H1 (cell line): ENCODE results near the gene ENTREP1. TPM values are rescaled to one million over a fixed set of nuclear protein-coding genes. Genes with fewer than 3 reads are reported as not detected.

Source experiments
- CREB1 ChIP-seq: IDR thresholded peaks from 2 replicates; pipeline ENCODE4 v1.6.1; 2012; ENCODE audit warnings: inconsistent platforms
- FOSL1 ChIP-seq: IDR thresholded peaks from 2 replicates; pipeline ENCODE4 v1.6.1; 2011; ENCODE audit warnings: mild to moderate bottlenecking, low read depth, low read length, moderate library complexity; ENCODE audit not compliant: insufficient read depth
- KDM5A ChIP-seq: fragments of 200-600 bp; IDR thresholded peaks from 2 replicates; pipeline ENCODE4 v1.7.1; 2012; ENCODE audit warnings: mild to moderate bottlenecking, low read length, inconsistent platforms, mixed read lengths
- MAX ChIP-seq: IDR thresholded peaks from 2 replicates; pipeline ENCODE4 v1.6.1; 2012; ENCODE audit warnings: inconsistent platforms
- NANOG ChIP-seq: IDR thresholded peaks from 2 replicates; pipeline ENCODE4 v1.6.1; 2011; ENCODE audit warnings: low read length, low read depth, mild to moderate bottlenecking, inconsistent platforms; ENCODE audit not compliant: insufficient read depth, poor library complexity, severe bottlenecking
- RAD21 ChIP-seq, 2 experiments: IDR thresholded peaks in 1 of 2; conservative IDR thresholded peaks in 1 of 2; 2 replicates each; pipeline ENCODE4 v1.6.1; 2011; ENCODE audit warnings: low read depth in 2 of 2, low read length in 2 of 2, improper control_type of control experiment in 1 of 2, inconsistent platforms in 1 of 2, mild to moderate bottlenecking in 1 of 2, moderate library complexity in 1 of 2
- SIN3A ChIP-seq, 2 experiments: IDR thresholded peaks in 1 of 2; conservative IDR thresholded peaks in 1 of 2; 2 replicates each; pipeline ENCODE4 v1.6.1; 2011 to 2012; ENCODE audit warnings: low read length in 2 of 2, improper control_type of control experiment in 1 of 2, low read depth in 1 of 2, mild to moderate bottlenecking in 1 of 2
- ZNF274 ChIP-seq: IDR thresholded peaks from 2 replicates; pipeline ENCODE4 v1.7.0; 2012; ENCODE audit warnings: low read length, borderline replicate concordance; ENCODE audit errors: extremely low read depth
- polyA plus RNA-seq, 7 experiments: library from polyadenylated mRNA; depleted of rRNA in 3 of 7; stranded (reverse) in 5 of 7; unstranded in 2 of 7; fragments of >200 nt in 5 of 7; fragments of 200-250 nt in 2 of 7; gene quantifications; 1 replicate in 5 of 7; 2 replicates in 1 of 7; 4 replicates in 1 of 7; pipeline versions ENCODE4 v1.2.1 to v1.2.3, GENCODE V29; 2011 to 2013; ENCODE audit warnings: missing spikeins in 2 of 7, mixed read lengths in 2 of 7
- total RNA-seq: library from RNA; stranded (reverse); fragmentation: NEBNext Ultra II Directional; extraction: Animal tissue kit (Norgen Biotek cat#: 25700); gene quantifications from 2 replicates; pipeline ENCODE4 v1.2.1, GENCODE V29; 2021

The ENTREP1 gene
- total and polyA plus RNA-seq, 2 of the 8 experiments (the other 6 are each of a cell fraction or from before 2014, with no cell fraction given): 15.3 to 25.0 TPM

GRCh38 chr9:69420611-69421270 is 95.7 kb downstream of the ENTREP1 start (continued):
- TF ChIP-seq NANOG: no peak
- no peak for TF ChIP-seq MAX
- no peak for TF ChIP-seq CREB1
- TF ChIP-seq KDM5A: no peak
- TF ChIP-seq RAD21 (IDR thresholded peaks at IDR 0.05 in 1 of 2, conservative IDR thresholded peaks at IDR 0.05 in 1 of 2; ENCODE audit: low read depth in 2 of 2, low read length in 2 of 2): no peak
- TF ChIP-seq ZNF274: no peak
- TF ChIP-seq FOSL1: no peak
- TF ChIP-seq SIN3A (conservative IDR thresholded peaks at IDR 0.05 in 1 of 2, IDR thresholded peaks at IDR 0.05 in 1 of 2; ENCODE audit: low read depth in 1 of 2, low read length in 2 of 2): no peak
- TF ChIP-seq, all 59 proteins: peak for 0
